Activated naive CD8-positive, alpha-beta T cell treated with anti-CD3 and anti-CD28 coated beads, Interleukin-2, amount 50 U/mL, for 16 hours (primary cell): ENCODE measurements around the gene APBB3.
A peak's percentile ranks its signal among the peaks of the same experiment; 100 is the strongest.

ENCODE experiments used
- DNase-seq: peaks from one replicate; pipeline ENCODE4 v3.0.0-alpha.2; 2020; ENCODE audit warnings: low read depth, low spot score

Gene APBB3

GRCh38 chr5:140553657-140554056 lies 10.7 kb downstream of the APBB3 start:
- DNase-seq, result no peak

DNA sequence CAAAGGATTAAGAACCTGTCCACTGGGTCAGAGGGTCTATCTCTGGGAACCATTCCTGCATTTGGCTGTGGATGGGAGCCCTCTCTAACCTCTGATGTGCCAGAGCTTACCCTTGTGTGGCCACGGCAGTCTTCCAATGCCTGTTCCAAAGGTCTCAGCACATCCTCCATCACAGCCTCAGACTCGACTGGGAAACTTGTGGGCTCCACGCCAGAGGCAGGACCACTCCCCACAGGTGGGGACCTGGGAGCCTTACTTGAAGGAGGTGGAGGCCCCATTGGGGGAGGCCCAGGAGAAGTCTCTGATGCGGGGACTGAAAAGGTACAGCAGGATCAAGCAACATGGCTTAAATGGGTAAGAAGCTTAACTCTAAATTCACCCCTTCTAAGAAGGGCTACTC lies 12.5 kb downstream of the APBB3 start:
- DNase-seq, result no peak

DNA sequence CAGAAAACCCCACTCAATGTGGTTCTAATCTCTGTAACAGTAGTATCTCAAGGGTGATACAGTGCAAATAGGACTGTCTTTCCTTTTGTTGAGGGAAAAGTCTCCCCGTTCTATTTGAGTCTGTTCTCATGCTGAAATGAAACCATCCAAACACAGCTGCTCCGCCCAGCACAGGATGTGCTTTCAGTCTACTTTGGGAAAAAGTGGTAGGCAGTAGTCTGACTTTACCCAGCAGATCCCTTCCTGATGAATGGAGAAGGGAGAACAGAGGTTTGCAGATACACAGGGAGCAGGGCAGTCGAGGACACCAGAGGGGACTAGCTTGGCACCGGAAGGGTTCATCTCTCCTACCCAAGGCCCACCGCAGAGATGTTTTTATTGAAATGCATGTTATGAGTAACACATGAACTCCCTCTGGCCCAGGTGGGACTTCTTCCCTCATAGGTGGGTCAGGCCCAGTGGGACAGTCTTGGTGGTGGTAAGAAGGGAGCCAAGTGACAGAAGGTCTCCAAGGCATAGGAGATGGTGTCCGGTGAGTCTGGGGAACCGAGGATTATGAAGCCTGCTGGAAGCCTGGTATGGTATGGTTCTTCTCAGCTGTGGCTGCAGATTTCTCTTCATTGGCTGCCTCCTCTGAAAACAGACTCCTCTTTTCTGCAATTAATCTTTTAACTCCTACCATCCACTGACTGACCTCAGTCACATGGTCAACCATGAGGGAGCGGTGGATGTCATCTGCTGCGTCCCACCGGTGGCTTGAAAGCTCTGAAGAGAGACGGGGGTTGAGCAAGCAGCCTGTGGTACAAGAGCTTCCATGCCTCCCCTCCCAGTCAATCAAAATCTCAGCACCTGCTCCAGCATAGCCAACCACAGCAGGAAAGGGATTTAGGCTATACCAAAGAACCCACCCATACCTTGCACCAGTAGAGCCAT lies 14.0 kb downstream of the APBB3 start:
- DNase-seq, result no peak

DNA sequence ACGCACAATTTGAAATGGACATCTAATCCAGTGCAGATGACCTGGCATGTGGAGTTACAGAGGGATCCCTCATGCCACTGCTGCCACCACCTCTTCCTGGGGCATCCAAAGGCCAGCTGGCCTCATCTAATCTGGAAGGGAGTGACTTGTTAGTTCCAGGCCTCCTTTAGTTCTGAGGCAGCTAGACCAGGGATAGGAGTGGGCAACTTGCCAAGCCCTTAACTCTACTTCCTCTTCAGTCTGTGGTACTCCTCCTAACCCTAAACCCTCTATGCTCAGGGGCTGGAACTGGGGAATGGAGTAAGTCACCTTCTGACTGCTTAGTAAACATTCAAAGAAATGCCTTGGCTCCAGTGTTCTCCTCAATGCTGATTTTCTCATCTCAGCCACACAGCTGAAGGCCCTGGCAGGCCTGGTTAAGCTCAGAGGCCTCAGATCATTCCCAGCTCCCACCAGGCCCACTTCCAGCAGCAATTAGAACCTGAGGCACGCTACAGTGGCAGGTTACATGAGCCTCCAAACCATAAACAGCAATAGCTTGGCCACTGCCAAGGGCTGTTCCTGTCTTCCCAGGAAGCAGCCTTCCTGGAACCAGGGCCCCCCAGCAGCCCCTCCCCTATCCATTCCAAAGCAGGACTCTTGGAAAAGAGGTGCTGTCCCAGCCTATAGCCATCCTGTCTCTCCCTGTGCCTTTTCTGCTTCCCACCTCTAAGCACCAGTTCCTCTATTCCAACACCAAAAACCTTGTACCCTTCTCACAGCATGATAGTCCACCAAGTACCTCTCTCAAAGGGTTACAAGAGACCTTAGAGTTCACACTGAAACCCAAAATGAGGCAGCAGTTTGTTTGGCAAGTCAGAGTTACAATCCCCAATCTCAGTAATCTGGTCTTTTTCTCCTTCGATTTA lies 14.9 kb downstream of the APBB3 start:
- DNase-seq, result no peak

DNA sequence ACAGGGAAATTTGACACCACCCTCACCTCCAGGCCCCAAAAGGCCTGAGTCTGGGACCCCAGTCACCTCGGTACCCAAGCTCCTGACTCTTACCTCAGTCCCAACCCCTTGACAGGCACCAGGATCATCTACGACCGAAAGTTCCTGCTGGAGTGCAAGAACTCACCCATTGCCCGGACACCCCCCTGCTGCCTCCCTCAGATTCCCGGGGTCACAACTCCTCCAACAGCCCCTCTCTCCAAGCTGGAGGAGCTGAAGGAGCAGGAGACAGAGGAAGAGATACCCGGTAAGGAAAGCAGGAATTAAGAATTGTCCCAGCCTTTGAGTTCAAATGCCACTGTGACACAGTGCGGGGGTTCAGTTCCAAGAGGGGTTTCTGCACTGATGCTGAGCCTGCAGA lies 15.6 kb downstream of the APBB3 start:
- no peak for DNase-seq

DNA sequence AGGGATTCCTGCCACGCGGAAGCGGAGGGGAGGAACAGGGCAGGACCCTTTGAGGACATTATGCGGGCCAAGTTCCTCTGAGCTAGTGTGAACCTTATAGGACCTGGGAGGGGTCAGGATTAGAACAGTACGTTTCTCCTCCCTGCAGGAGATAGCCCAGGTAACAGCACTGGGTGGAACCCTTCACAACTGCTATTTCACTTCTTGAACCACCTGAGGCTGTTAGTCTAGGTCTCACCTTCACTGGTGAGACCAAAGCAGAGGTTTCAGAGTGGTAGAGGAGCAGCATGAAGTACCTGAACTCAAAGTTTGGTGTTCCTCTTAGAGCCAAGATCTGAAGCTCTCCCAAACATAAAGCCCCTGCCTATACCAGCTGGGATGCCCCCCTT lies 16.1 kb downstream of the APBB3 start:
- DNase-seq, result no peak

GRCh38 chr5:140547508-140548299 lies 16.7 kb downstream of the APBB3 start, which contains the start of gene EIF4EBP3:
Gene EIF4EBP3 (plus strand): TSS chr5:140547662. CDS start chr5:140547738, 76 bp downstream.
- DNase-seq, result peak; percentile 70

DNA sequence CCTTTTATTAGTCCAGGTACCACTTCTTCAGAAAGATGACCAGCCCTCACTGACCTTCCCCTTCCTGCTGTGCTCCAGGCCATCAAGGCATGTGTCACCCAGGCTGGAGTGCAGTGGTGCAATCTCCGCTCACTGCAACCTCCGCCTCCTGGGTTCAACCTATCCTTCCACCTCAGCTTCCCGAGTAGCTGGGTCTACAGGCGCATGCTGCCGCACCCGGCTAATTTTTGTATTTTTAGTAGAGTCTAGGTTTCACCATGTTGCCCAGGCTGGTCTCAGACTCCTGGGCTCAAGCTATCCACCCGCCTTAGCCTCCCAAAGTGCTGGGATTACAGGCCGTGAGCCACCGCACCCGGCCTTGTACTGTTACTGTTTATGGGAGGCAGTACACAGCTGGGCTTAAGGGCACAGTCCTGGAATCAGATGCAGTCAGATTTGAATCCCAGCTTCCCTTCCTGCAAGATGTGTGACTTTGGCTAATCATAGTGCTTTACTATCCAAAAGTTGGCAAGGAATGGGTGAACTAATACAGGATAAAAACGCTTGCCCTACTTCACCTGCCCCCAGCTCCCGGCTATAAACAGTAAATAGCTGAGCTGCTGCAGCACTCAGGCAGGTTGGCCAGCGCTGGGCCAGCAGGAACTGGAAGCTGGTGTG lies 17.4 kb downstream of the APBB3 start:
- DNase-seq, result no peak

DNA sequence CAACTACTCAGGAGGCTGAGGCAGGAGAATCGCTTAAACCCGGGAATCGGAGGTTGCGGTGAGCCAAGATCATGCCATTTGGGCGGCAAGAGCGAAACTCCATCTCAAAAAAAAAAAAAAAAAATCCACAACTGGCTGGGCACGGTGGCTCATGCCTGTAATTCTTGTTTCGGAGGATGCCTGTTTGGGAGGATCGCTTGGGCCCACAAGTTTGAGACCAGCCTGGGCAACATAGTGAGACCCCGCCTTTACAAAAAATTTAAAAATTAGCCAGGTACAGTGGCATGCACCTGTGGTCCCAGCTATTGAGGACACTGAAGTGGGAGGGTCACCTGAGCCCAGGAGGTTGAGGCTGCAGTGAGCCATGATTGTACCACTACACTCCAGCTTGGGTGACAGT lies 18.8 kb downstream of the APBB3 start:
- no peak for DNase-seq

- DNase-seq, result no peak
Measured at GRCh38 chr5:140544986-140545385, 19.4 kb downstream of the APBB3 start.

- DNase-seq, result no peak
Measured at GRCh38 chr5:140542972-140543371, 21.4 kb downstream of the APBB3 start.

DNA sequence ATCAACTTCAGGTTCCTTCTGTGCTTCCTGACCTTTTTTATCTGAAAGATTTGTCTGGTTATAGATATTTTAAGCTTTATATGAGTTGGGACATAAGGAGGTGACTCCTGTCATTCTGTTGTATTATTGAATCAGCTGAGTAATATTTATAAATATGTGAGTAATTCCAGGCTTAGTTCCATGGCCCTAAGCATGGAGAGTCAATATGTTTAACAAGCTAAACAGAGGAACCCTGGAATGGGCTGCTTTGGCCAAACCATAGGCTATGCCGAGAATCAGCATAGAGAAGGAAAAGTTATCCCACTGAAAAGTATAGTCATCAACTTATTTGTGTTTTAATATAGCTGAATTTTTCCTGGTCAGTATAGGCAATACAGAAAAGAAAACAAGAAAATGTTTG lies 24.2 kb downstream of the APBB3 start:
- DNase-seq, result no peak

DNA sequence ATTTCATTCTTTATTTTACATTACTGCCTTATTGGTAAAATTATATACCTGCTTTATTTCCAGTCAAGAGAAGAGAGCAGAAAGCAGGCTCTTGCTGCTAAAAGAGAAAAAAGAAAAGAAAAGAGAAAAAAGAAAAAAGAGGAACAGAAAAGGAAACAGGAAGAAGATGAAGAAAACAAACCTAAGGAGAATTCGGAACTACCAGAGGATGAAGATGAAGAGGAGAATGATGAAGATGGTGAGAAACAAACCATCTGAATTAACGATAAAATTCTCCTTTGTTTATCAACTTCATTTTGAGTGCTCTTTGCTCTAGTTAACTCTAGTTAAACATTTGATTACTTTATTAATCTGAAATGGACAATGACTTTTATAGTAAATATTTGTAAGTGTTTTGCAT lies 40.4 kb downstream of the APBB3 start:
- DNase-seq, result no peak

GRCh38 chr5:140513124-140513523 lies 51.3 kb downstream of the APBB3 start:
- no peak for DNase-seq

DNA sequence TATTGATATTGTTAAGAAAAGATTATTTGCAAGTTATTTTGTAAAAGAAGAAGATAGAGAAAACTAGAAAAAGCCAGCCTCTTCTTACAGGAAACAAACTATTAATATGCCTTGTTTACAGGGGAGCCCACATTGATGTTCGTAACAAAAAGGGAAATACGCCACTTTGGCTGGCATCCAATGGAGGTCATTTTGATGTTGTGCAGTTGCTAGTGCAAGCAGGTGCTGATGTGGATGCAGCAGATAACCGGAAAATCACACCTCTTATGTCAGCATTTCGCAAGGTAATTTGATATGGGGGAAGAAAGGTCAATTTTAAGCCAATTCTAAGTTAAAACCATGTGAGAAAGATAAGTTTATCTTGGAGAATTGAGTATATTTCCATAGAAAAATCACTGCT lies 54.5 kb downstream of the APBB3 start:
- DNase-seq, result no peak
